RWPE2 (cell line): Measurements from ENCODE around the gene TCF25.
A peak's percentile ranks its signal among the peaks of the same experiment; 100 is the strongest.
"Not testable (repeated sequence)": the region's sequence is repeated elsewhere in the genome, so short reads cannot be mapped to it uniquely, and the experiment has no call there.

Source experiments
- ATAC-seq: fragments of 200-7000 bp; cut with Tn5 transposase; 3 replicates; pipeline ENCODE4 v1.9.1; 2021; ENCODE audit warnings: low read depth
- DNase-seq: peaks from one replicate; pipeline ENCODE4 v3.0.0-alpha.2; 2020; ENCODE audit warnings: low spot score
- H3K27ac ChIP-seq: fragments of 450-650 bp; 2 replicates; pipeline ENCODE4 v1.5.1; 2017; ENCODE audit warnings: mild to moderate bottlenecking; ENCODE audit not compliant: poor library complexity, severe bottlenecking
- H3K27me3 ChIP-seq: fragments of 250-450 bp; sonication (Bioruptor Pico); 2 replicates; pipeline ENCODE4 v1.5.1; 2021; ENCODE audit warnings: mild to moderate bottlenecking, moderate library complexity; ENCODE audit not compliant: insufficient read depth, poor library complexity, severe bottlenecking
- H3K36me3 ChIP-seq: fragments of 250-450 bp; sonication (Bioruptor Pico); 2 replicates; pipeline ENCODE4 v1.5.1; 2020; ENCODE audit warnings: low read depth, mild to moderate bottlenecking, moderate library complexity
- H3K4me1 ChIP-seq: fragments of 250-450 bp; sonication (Bioruptor Pico); 2 replicates; pipeline ENCODE4 v1.5.1; 2021; ENCODE audit warnings: mild to moderate bottlenecking, moderate library complexity; ENCODE audit not compliant: insufficient read depth, poor library complexity, severe bottlenecking
- H3K4me3 ChIP-seq: fragments of 250-450 bp; sonication (Bioruptor Pico); 2 replicates; pipeline ENCODE4 v1.5.1; 2021; ENCODE audit warnings: mild to moderate bottlenecking, moderate library complexity; ENCODE audit not compliant: severe bottlenecking
- H3K9me3 ChIP-seq: fragments of 250-450 bp; sonication (Bioruptor Pico); 2 replicates; pipeline ENCODE4 v1.5.1; 2021; ENCODE audit warnings: mild to moderate bottlenecking, moderate library complexity; ENCODE audit not compliant: severe bottlenecking
- TF ChIP-seq, protein P1 (sequence below): fragments of 450-650 bp; IDR thresholded peaks from one replicate; pipeline ENCODE4 v1.5.1; 2017; ENCODE audit warnings: mild to moderate bottlenecking, moderate library complexity; ENCODE audit not compliant: poor library complexity, severe bottlenecking

The TCF25 gene, protein sequence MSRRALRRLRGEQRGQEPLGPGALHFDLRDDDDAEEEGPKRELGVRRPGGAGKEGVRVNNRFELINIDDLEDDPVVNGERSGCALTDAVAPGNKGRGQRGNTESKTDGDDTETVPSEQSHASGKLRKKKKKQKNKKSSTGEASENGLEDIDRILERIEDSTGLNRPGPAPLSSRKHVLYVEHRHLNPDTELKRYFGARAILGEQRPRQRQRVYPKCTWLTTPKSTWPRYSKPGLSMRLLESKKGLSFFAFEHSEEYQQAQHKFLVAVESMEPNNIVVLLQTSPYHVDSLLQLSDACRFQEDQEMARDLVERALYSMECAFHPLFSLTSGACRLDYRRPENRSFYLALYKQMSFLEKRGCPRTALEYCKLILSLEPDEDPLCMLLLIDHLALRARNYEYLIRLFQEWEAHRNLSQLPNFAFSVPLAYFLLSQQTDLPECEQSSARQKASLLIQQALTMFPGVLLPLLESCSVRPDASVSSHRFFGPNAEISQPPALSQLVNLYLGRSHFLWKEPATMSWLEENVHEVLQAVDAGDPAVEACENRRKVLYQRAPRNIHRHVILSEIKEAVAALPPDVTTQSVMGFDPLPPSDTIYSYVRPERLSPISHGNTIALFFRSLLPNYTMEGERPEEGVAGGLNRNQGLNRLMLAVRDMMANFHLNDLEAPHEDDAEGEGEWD

DNA sequence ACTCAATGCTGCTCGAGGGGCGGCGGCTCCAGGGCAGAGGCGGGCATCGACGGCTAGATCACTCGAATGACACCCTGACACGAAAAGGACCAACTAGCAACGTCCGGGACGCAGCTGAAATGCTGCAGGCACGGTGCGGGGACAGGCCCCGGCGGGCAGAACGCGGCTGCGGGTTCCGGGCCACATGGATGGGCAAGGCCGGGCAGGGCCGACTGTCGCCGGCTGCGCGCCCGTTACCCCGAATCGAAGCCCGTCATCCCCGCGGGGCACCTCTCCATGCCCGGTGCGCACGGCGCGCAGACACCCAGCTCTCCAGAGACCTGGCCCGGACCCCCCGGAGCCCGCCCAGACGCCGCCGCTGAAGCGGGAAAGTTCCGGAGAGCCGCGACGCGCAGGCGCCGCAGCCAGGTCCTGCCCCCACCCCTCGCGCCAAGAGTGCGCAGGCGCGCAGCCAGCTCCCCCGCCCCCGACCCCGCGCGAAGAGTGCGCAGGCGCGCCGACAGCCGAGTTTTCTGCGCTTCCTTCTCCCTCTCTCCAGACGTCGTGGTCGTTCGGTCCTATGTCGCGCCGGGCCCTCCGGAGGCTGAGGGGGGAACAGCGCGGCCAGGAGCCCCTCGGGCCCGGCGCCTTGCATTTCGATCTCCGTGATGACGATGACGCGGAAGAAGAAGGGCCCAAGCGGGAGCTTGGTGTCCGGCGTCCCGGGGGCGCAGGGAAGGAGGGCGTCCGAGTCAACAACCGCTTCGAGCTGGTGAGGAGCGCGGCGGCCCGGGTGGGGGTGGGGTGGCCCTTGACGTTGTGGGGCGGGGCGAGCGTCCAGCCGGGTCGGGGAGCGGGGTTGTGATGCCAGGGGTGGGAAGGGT is at the start of gene TCF25:
Gene TCF25 (plus strand): TSS at position 484 of the 863 bp plus-strand sequence. CDS start 76 bp downstream, at position 560.
- Histone ChIP-seq H3K4me1 (peaks cover 5% of the 10 kb centered on the region), H3K27ac (peak within 1 kb of the TSS; percentile 93), H3K9me3 (peaks cover under 1% of the 10 kb centered on the region), H3K4me3 (peak within 1 kb of the TSS; percentile 61), H3K36me3 (peaks cover 26% of the 10 kb centered on the region), H3K27me3 (no peaks in the 10 kb centered on the region)
- DNase-seq (no peak), ATAC-seq (peak; percentile 65)
- TF ChIP-seq, protein P1, sequence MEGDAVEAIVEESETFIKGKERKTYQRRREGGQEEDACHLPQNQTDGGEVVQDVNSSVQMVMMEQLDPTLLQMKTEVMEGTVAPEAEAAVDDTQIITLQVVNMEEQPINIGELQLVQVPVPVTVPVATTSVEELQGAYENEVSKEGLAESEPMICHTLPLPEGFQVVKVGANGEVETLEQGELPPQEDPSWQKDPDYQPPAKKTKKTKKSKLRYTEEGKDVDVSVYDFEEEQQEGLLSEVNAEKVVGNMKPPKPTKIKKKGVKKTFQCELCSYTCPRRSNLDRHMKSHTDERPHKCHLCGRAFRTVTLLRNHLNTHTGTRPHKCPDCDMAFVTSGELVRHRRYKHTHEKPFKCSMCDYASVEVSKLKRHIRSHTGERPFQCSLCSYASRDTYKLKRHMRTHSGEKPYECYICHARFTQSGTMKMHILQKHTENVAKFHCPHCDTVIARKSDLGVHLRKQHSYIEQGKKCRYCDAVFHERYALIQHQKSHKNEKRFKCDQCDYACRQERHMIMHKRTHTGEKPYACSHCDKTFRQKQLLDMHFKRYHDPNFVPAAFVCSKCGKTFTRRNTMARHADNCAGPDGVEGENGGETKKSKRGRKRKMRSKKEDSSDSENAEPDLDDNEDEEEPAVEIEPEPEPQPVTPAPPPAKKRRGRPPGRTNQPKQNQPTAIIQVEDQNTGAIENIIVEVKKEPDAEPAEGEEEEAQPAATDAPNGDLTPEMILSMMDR: no peak

DNA sequence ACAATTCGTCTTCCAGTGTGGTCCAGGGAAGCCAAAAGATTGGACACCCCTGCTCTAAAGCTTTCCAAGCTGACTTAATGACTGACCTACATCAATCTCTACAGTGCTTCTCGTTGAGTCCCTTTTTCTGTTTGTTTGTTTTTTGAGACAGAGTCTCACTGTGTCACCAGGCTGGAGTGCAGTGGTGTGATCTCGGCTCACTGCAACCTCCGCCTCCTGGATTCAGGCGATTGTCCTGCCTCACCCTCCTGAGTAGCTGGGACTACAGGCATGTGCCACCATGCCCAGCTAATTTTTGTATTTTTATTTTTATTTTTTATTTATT is 49.6 kb upstream of the TCF25 start:
- not testable (repeated sequence) for H3K4me1 ChIP-seq, H3K27me3 ChIP-seq, H3K36me3 ChIP-seq, DNase-seq, ATAC-seq, H3K4me3 ChIP-seq, H3K27ac ChIP-seq, H3K9me3 ChIP-seq

DNA sequence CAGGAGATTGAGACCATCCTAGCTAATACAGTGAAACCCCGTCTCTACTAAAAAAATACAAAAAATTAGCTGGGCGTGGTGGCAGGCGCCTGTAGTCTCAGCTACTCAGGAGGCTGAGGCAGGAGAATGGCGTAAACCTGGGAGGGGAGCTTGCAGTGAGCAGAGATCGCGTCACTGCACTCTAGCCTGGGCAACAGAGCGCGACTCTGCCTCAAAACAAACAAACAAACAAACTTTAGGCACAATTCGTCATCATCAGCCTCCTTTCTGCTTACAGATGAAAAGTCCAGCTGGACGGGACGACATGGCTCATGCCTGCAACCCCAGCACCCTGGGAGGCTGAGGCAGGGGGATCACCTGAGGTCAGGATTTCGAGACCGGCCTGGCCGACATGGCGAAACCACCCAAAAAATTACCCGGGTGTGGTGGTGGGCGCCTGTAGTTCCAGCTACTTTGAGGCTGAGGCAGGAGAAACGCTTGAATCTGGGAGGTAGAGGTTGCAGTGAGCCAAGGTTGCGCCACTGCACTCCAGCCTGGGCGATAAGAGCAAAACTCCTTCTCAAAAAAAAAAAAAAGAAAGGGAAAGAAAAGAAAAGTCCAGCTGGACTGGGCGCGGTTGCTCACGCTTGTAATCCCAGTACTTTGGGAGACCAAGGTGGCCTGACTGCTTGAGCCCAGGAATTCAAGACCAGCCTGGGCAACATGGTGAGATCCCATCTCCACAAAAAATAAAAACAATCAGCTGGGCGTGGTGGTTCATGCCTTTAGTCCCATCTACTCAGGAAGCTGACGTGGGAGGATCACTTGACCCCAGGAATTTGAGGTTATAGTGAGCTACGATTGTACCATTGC is 46.6 kb upstream of the TCF25 start:
- Histone ChIP-seq H3K27ac (no peak overlapping the region), H3K9me3 (no peaks in the 10 kb centered on the region), H3K27me3 (no peaks in the 10 kb centered on the region), H3K4me1 (no peaks in the 10 kb centered on the region), H3K4me3 (no peak overlapping the region), H3K36me3 (no peaks in the 10 kb centered on the region)
- DNase-seq (no peak), ATAC-seq (no peak)
- TF ChIP-seq, protein P1: no peak

DNA sequence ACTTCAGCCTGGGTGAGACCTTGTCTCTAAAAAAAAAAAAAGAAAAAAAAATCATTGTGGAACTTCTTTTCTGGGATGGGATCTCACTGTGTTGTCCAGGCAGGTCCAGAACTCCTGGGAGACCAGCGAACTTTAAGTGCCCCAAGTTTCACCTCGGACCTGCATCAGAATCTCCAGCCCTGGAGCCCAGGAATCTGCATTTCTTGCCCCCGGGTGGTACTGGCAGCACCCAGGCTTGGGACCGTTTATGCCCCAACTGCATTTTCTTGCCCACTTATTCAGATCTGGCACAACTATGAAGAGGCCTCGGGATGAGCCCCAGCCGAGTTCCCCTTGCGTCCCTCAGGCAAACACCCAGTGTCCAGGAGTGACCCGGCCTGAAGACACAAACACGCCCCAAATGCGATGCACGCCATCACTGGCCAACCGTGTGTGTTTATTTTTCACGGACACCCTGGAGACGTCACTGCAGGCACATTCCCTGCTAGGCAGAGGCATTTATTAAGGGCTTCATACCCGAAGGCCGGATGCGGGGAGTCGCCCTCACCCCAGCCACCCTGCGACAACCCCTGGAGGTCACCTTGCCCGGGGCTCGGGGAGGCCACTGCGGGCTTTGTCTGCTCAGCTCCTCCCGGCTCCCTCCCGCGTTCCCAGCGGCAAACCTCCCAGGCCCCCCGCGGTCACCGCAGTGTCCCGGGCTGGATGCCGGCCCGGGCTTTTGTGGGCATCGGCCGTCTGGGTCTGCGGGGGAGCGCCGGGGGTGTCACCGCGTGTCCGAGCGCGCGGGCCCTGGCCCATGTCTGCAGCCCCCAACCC is 45.8 kb upstream of the TCF25 start:
- no peaks in the 10 kb centered on the region for H3K36me3 ChIP-seq
- no peaks in the 10 kb centered on the region for H3K27me3 ChIP-seq
- TF ChIP-seq, protein P1: no peak
- H3K4me3 ChIP-seq: peak overlapping the region; percentile 85
- ATAC-seq (peak; percentile 62), DNase-seq (no peak)
- H3K4me1 ChIP-seq: no peaks in the 10 kb centered on the region
- H3K27ac ChIP-seq: peak overlapping the region; percentile 10
- H3K9me3 ChIP-seq: no peaks in the 10 kb centered on the region
